GM19468 (cell line): Measurements from ENCODE around the gene SCN5A.

Source experiments
- ATAC-seq: cut with Tn5 transposase; IDR thresholded peaks from one replicate; pipeline ENCODE4 v1.9.1; 2021; ENCODE audit warnings: mild to moderate bottlenecking, moderate library complexity, moderate number of reproducible peaks; ENCODE audit not compliant: unreplicated experiment; ENCODE audit errors: extremely low read depth

The SCN5A gene

DNA sequence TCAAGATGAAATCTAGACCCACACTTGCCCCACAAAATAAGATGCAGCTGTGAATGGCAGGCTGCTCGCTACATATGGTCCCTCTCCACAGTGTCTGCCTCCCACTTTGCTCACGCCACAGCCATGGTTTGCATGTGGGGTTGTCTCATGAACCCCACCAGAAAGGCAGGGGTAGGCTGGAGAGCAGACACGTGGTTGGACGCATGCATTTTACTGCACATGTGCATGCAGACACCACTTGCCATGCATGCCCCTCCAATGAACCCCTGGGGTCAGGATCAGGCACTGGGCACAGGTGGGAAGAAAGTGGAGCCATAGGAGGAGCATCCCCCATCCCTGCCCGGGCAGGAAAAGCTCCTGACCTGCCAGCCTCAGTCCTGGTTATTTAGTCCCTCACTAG lies 20.7 kb downstream of the SCN5A start:
- no peak for ATAC-seq

DNA sequence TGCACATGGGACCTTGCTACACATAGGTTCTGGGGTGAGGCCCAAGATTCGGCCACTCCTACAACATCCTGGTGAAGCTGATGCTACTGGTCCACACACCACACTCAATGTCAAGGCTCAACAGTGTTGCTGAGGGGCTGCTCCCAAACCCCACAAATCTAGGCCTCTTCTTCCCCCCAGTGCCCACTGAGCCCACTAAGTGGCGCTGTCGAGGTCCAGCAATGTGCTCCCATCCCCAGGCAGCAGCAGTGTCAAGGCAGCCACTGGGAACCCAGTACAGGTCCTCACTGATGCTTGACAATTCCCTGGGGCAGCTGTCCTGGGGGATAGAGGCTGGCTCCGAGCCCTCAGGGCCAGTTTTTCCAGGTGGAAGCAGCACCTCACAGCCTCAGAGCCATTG lies 21.5 kb downstream of the SCN5A start:
- ATAC-seq = no peak

DNA sequence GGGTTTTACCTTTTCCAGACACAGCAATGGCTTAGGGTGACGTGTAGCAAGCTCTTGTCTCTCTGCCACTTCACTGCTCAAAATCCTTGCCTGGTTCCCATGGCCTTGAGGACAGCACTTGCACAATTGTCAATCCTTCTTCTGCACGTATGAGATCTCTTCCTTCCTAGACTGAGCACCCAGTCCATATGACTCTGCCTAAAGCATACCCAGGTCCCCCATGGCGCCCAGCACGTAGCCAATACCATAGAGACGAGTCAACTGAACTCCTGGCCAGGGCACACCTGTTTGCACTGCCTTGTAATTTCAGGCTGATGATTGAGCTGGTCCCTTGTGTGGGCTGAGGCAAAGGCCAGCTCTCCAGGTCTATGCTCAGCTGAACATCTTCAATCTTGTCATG lies 23.3 kb downstream of the SCN5A start:
- ATAC-seq = no peak

DNA sequence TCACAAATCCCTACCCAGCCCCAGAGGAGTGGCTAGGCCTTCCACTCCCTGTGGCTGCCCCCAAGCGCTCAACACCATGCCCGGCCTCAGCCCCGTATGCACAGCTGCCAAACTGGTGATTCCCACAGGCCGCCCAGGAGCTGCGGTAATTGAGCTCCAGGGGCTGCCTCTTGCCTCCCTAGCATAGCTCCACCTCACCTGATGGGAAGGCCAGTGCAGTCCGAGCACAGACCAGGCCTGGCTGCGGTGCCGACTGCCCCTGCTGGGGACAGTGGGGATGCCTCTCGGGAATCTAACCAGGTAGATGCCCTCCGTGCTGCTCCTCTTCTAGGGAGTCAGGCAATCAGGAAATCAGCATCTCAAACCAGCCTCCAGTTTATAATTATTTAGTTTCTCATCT lies 25.9 kb downstream of the SCN5A start:
- no peak for ATAC-seq

DNA sequence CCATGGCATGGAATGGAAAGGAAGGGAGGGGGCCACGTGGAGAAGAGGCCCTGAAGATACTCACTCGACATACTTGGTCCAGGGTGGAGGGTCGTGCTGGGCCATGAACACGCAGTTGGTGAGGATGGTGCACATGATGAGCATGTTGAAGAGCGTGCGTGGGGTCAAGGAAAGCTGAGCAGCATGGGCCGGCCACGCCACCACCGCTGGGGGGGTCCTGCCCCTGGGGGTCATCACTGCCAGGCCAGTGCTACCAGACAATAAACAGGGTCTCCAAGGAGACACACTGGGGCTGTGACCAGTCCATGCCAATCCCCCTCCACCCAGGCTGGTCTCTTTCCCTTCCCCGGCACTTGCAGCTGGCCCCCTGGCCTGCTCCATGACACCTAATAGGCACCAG lies 27.2 kb downstream of the SCN5A start:
- no peak for ATAC-seq

DNA sequence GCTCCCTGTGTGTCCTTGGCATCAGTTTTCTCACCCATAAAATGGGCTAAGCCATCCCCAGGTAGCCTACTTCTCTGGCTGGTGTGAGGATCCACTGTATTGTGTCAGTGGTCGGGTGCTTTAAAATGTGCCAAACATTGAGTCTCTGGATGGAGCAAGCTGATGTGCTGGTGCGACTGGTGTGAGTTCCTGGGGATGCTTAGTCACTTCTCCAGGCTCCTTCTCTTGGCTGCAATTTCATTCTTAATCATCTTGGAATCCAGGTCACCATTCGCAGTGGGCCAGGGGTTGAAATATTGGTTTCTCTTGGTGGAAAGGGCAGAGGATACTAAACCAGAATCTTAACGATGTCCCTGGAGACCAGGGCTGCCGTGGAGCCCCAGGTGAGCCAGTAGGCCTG lies 29.3 kb downstream of the SCN5A start:
- no peak for ATAC-seq

DNA sequence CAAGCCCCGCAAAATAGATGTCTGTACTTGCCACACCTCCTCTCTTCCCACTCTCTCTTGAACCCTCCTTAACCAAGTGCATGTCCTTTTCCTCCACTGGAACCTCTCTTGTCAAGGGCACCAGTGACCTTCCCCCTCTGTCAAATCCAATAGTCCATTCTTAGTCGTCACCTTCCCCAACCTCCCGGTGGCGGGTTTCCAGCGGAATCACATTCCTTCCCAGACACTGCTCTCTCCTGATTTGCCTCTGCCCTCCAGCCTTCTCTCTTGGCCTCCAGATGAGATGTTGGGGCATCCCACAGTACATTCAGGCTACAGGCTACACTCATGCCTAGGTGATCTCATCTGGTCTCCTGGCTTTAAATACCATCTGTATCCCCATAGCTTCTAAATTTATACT lies 31.1 kb downstream of the SCN5A start:
- ATAC-seq = no peak

DNA sequence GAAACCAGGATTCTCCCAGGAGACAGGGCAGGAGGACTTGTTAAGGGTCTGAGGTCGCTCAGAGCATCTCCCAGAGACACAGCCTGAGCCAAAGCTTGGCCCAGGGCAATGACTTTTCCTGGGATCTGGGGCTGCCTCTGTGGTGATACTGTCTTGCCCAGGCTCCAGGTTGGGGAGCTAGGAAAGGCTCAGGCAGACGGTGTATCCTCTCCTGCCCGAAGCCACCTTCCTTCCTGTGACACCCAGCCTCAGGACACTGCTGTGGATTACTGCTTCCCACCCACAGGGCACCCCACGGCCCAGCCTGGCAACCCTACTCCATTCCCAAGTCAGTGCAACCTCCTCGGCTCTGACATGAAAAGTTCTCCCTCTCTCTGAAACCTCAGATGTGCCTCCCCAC lies 31.9 kb downstream of the SCN5A start:
- no peak for ATAC-seq

DNA sequence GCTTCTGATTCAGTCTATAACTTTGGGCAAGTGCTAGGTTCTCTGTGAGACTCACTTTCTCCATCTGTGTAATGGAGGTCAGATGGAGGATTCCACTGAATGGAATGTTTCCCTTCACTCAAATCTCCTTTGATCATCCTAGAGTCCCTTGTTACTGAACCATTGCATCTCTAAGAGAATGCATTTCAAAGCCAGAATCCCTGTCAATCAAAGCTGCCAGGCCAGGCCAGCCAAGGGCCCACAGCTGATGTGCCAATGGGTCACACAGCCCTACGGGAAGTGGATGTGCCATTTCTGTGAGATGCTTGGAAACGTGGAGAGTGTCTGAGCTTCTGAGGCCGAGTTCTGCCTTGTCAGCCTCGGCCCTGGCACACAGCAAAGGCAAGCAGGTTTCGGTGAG lies 32.4 kb downstream of the SCN5A start:
- no peak for ATAC-seq

DNA sequence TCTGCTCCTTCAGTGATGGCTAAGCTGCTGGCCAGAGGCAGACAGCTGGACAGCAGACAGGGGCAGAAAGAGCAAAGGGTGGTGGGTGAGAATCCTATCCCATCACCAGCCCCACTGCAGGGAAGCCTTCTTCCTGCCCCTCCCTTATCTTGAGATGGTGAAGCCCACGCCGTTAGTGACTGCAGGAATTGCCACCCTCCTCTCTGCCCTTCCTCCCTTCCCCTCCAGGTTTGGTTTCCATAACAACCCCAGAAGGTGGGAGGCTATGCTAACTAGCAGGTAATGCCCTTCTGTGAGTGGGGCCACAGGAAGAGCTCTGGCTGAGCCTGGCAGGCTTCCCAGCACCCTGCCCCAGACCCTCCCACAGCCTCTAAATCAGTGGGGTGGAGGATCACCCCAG lies 32.8 kb downstream of the SCN5A start:
- no peak for ATAC-seq

DNA sequence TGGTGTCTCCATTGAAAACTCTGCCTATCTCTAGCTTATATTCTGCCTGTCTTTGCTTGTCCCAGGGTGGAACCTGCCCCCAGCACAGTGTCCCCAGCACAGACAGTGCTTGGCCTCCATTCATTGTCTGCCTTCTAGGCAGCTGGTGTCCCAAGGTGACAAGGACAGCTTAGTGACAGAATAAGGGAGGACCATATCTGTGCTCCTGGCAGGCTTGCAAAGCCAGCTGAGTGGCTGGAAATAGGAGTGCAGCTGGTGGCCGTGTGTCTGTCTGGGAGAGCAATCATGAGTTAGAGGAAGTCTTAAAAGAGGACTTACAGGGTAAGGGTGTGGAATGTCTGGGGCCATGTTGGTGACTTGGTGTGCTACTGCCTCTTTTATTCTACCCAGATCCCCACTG lies 33.4 kb downstream of the SCN5A start:
- ATAC-seq = no peak

DNA sequence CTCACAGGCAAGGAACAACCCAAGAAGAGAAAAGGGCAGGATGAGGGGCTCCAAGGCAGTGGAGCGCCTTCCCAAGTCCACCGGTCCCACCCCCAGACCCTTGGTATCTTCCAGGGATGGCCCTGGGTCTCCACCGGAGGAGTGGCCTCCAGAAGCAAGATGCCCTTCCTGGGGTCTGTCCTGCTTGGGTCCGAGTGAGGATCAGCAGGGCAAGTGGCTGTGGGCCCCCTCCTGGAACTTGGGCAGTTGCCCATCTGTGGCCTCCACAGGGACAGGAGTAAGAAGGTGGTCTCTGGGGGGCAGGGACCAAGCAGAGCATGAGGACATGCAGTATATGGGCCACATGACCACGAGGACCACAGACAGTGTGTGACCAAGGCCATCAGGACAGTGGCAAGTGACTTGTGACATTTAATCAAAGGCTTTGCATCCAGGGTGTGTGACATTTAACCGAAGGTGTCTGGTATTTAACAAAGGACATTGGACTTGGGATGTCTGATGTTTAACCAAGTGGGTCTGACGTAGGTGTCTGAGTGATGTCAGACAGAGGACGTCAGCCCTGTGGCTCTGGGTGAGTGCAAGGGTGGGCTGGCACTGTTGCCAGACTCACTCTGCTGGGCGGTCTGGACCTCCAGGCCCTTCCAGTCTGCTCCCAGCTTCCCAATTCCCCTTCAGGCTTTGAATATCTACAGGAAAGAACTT lies 34.7 kb downstream of the SCN5A start:
- ATAC-seq = no peak

DNA sequence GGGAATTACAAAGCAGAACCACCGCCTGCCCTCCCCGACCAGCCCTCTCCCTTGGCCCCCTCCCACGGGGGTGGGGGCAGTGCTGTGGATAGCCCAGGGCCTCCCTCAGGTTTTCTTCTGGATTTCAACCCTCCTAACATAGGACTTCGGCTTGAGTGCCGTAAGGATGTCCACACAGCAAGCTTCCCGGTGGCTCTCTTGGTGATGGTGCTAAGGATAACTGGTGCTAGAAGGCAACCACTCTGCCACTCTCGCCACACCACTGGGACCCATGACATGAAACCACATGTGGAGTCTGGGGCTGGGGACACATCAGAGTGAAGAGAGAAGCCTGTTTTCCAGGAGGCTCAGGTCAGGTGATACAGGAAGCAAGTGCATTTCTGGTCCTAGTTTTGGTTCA lies 35.4 kb downstream of the SCN5A start:
- ATAC-seq = no peak

DNA sequence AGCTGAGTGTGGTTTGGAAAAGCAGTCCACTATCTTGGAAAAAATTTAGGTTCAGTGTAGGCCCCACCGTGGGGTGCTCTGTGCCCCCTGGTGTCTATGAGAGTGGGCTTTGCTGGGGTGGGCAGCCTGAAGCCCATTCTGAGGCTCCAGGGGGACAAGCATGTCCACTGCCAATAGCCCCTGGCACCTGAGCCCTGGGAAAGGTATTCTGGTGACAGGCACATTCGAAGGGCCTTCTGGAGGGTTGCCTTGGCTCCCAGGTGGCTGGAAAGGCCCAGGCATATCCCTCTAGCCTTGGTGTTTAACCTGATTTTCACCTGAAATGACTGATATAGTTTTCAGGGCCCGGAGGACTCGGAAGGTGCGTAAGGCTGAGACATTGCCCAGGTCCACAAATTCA lies 36.1 kb downstream of the SCN5A start:
- no peak for ATAC-seq

DNA sequence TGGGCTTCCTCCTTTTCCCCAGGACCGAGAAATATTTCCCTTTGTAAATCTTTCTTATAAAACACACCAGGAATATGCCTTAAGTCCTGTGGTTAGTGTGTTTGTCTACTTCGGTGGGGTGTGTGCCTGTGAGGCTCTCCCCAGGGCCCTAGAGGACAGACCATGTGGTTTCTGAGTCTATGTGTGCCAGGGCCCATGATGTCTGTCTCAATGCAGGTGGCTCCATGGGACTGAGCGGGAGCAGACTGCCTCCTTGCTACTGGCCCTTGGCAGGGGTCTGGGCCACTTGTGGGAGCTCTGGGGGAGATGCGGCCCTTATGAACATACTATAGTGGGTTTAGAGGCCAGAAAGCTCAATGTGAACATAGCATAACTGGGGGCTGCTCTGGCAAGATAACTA lies 37.6 kb downstream of the SCN5A start:
- ATAC-seq = no peak

DNA sequence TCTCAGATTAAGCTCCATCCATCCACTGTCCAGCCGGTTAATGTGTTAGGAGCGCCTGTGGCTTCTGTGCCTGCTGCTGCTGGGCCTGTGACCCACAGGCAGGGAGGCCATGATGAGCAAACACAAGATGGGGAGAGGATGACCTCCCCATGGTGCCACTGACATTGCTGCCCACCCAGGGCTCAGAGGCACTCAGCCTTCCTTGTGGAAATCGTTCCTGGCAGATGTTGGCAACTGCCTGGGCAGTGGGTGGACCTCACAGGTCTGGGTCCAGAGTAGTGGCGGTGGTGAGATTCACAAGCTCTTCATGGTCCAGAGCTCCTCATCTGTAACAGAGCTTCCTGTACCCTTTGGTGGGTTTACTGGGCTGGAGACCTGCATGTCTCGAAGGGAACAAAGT lies 38.6 kb downstream of the SCN5A start:
- ATAC-seq = no peak

DNA sequence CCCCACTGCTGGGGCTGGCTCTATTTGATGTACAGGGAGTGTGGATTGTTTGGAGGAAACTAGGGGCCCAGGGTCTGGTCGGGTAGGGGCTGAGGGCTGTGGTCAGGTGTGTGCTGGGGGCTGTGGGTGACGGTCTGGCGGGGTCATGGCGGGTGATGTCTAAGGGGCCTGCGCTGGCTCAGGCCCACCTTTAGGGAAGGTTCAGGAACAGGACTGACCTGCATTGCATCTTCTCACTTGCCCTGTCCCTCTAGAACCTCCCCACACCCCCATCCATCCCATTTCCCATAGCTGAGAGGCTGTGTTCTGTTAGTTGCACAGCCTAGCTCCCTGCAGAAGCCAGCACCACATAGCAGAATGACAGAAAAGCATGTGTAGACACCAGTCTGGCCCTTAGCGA lies 39.1 kb downstream of the SCN5A start:
- ATAC-seq = no peak

DNA sequence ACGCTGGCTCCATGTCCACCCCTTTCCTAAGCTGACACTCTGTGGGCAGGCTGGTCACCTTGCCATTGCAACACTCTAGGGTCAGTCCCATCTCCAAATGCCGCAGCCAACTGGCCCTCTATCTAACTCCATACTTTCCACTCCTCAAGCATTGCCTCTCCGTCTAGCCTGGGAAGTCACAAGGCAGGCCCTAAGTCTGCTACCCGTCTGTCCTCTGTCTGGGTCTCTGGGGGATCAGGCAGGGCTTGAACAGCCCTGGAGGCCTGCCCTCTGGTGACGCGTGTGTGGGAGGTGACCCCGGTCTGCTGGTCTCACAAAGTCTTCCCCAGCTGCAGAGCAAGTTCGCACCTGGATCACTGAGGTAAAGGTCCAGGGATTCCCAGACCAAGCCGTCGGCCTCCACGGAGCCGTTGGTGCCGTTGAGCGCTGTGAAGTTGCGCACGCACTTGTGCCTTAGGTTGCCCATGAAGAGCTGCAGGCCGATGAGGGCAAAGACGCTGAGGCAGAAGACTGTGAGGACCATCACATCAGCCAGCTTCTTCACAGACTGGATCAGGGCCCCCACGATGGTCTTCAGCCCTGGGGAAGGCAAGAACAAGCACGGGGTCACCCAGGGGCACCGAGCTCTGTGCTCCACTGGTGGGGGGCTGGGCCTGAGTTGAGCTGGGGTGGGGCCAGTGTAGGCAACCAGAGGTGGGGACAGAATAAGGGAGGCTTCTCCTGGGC lies 39.9 kb downstream of the SCN5A start:
- no peak for ATAC-seq

DNA sequence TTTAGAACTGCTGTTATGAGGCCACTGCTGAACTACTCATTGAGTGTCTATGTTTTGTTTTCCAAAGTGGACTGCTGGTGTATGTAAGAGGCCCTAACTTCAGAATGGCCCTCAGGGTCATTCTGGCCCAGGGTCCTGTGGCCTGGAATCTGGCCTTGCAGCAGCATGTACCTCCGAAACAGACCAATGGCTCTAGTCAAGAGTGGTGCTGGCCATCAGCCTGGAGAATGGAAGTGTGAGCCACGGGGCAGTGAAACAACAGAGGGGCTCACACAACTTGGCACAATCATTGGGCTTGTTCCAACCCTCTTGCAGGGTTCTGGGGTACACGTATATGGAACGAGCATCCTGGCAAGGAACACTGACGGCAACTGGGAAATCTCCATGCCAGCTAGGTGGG lies 40.5 kb downstream of the SCN5A start:
- ATAC-seq = no peak

DNA sequence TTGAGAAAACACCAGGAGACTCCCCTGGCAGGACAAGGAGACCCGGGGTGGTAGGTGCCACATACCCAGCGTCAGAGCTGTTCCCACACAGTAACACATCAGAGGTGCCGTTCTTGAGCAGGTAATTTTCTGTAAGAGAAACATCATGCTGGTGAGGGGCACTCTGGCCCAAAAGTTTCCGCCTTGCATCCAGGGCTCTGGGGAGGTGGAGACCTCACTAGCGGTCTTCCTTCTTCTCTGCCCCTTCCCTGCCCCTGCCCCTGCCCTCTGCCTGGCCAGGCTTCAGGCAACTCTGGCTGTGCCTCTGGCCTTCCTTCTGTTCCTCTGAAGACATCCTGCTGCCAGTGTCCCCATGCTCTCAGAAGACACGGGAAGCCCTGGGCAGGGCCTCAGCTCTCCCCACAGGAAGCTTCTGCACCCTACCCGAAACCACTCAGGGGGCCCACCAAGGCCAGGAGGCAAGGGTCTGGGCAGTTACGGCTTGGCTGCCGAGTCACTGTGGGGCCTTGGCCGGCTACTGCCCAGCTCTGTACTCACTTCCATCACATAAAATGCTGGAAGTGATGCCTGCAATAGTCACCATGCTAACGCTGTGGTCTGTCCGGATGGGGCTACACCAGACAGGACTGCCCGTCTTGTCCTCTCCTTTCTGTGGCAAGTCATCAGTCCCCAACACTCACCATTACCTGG lies 41.3 kb downstream of the SCN5A start:
- no peak for ATAC-seq

DNA sequence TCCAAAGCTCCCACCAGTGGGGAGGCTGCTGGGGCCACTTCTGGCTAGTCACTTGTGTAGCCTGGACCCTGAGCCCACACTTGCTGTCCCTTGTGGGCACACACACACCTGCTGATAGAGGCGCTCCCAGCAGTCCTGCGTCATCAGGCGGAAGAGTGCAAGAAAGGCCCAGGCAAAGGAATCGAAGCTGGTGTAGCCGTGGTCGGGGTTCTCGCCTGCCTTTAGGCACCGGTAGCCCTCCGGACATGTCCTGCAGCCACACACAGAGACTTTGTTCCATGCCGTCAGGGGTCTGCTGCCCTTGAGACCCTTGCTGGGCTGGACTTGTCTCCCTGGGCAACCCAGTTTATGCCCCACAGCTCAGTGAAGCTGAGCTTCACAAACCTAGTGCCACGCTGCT lies 42.9 kb downstream of the SCN5A start:
- ATAC-seq = no peak

DNA sequence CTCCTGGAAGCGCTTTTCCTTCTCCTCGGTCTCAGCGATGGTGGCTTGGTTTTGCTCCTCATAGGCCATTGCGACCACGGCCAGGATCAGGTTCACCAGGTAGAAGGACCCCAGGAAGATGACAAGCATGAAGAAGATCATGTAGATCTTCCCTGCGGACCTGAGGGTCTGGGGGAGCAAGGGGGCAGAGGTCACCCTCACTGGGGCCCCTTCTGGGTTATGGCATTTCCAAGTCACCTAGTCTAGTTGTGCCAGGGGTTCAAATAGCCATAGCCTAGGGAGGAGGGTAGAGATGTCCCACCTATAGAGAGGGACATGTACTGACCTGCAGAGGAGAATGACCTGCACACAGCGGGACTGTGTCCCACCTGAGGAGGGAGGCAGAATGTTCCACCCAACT lies 43.5 kb downstream of the SCN5A start:
- ATAC-seq = no peak
